ENCODE measurements around the gene ABCD3. TPM values are rescaled to one million over a fixed set of nuclear protein-coding genes. Genes with fewer than 3 reads are reported as not detected.

Gene ABCD3
- total and polyA plus RNA-seq, 2 of the 13 experiments (the other 11 are each of a cell fraction or from before 2014, with no cell fraction given), result 27.5 to 166 TPM

GRCh38 chr1:94385308-94385929 lies 32.8 kb upstream of the ABCD3 start (continued):
- TF ChIP-seq ZNF724P (CRISPR knock-in tag; IDR thresholded peaks at IDR 0.05; ENCODE audit: borderline replicate concordance), result no peak
- TF ChIP-seq MXI1 (IDR thresholded peaks at IDR 0.05; ENCODE audit: borderline replicate concordance, low read depth, low read length), result 0 out of 3 replicates have a peak, but pooled peaks have one; percentile 7
- TF ChIP-seq ZNF550 (CRISPR knock-in tag; IDR thresholded peaks at IDR 0.05; ENCODE audit: borderline replicate concordance), result no peak
- TF ChIP-seq YY1 (IDR thresholded peaks at IDR 0.05; ENCODE audit: insufficient read depth, insufficient replicate concordance, low read depth, low read length), result peak; percentile 24
- no peak for TF ChIP-seq SSRP1 (CRISPR knock-in tag; IDR thresholded peaks at IDR 0.05)
- TF ChIP-seq ARHGAP35 (CRISPR knock-in tag; IDR thresholded peaks at IDR 0.05; ENCODE audit: borderline replicate concordance), result no peak
- TF ChIP-seq BRD4 (CRISPR knock-in tag; IDR thresholded peaks at IDR 0.05), result no peak
- no peak for TF ChIP-seq PCBP2 (optimal IDR thresholded peaks at IDR 0.05; ENCODE audit: low read depth, low read length, poor library complexity, severe bottlenecking)
- no peak for TF ChIP-seq KDM3A (CRISPR knock-in tag; IDR thresholded peaks at IDR 0.05; ENCODE audit: low read depth)
- TF ChIP-seq ZNF20 (CRISPR knock-in tag; IDR thresholded peaks at IDR 0.05), result no peak
- no peak for TF ChIP-seq ZNF546 (CRISPR knock-in tag; conservative IDR thresholded peaks at IDR 0.05)
- no peak for TF ChIP-seq HOXA5 (CRISPR knock-in tag; IDR thresholded peaks at IDR 0.05)
- TF ChIP-seq CHD2 (IDR thresholded peaks at IDR 0.05; ENCODE audit: low read depth, low read length), result no peak
- 0 out of 2 replicates have a peak, but pooled peaks have one; percentile 65 for TF ChIP-seq ZNF710 (CRISPR knock-in tag; IDR thresholded peaks at IDR 0.05; ENCODE audit: borderline replicate concordance)
- TF ChIP-seq CCAR2 (optimal IDR thresholded peaks at IDR 0.05; ENCODE audit: low read depth, low read length), result no peak
- no peak for TF ChIP-seq ZNF850 (CRISPR knock-in tag; conservative IDR thresholded peaks at IDR 0.05)
- no peak for TF ChIP-seq SP2 (CRISPR knock-in tag; IDR thresholded peaks at IDR 0.05)
- TF ChIP-seq, protein P1, sequence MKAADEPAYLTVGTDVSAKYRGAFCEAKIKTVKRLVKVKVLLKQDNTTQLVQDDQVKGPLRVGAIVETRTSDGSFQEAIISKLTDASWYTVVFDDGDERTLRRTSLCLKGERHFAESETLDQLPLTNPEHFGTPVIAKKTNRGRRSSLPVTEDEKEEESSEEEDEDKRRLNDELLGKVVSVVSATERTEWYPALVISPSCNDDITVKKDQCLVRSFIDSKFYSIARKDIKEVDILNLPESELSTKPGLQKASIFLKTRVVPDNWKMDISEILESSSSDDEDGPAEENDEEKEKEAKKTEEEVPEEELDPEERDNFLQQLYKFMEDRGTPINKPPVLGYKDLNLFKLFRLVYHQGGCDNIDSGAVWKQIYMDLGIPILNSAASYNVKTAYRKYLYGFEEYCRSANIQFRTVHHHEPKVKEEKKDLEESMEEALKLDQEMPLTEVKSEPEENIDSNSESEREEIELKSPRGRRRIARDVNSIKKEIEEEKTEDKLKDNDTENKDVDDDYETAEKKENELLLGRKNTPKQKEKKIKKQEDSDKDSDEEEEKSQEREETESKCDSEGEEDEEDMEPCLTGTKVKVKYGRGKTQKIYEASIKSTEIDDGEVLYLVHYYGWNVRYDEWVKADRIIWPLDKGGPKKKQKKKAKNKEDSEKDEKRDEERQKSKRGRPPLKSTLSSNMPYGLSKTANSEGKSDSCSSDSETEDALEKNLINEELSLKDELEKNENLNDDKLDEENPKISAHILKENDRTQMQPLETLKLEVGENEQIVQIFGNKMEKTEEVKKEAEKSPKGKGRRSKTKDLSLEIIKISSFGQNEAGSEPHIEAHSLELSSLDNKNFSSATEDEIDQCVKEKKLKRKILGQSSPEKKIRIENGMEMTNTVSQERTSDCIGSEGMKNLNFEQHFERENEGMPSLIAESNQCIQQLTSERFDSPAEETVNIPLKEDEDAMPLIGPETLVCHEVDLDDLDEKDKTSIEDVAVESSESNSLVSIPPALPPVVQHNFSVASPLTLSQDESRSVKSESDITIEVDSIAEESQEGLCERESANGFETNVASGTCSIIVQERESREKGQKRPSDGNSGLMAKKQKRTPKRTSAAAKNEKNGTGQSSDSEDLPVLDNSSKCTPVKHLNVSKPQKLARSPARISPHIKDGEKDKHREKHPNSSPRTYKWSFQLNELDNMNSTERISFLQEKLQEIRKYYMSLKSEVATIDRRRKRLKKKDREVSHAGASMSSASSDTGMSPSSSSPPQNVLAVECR (CRISPR knock-in tag; IDR thresholded peaks at IDR 0.05; ENCODE audit: borderline replicate concordance), result no peak
- TF ChIP-seq ETV6 (CRISPR knock-in tag; conservative IDR thresholded peaks at IDR 0.05), result no peak
- TF ChIP-seq ATM (IDR thresholded peaks at IDR 0.05; ENCODE audit: borderline replicate concordance), result no peak
- TF ChIP-seq, protein P2, sequence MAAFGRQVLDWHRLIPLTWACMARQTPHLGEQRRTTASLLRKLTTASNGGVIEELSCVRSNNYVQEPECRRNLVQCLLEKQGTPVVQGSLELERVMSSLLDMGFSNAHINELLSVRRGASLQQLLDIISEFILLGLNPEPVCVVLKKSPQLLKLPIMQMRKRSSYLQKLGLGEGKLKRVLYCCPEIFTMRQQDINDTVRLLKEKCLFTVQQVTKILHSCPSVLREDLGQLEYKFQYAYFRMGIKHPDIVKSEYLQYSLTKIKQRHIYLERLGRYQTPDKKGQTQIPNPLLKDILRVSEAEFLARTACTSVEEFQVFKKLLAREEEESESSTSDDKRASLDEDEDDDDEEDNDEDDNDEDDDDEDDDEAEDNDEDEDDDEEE (CRISPR knock-in tag; IDR thresholded peaks at IDR 0.05), result no peak

Measured in HepG2 (cell line).